C4-2B (cell line): ENCODE measurements around the gene RWDD3.

Source experiments
- H3K27ac ChIP-seq: fragments of 450-650 bp; 2 replicates; pipeline ENCODE4 v1.5.1; 2017
- CTCF ChIP-seq: fragments of 450-650 bp; conservative IDR thresholded peaks from 2 replicates; pipeline ENCODE4 v1.5.1; 2017; ENCODE audit warnings: mild to moderate bottlenecking
- ZFX ChIP-seq: fragments of 450-650 bp; IDR thresholded peaks from 2 replicates; pipeline ENCODE4 v1.6.1; 2017

Gene RWDD3

DNA sequence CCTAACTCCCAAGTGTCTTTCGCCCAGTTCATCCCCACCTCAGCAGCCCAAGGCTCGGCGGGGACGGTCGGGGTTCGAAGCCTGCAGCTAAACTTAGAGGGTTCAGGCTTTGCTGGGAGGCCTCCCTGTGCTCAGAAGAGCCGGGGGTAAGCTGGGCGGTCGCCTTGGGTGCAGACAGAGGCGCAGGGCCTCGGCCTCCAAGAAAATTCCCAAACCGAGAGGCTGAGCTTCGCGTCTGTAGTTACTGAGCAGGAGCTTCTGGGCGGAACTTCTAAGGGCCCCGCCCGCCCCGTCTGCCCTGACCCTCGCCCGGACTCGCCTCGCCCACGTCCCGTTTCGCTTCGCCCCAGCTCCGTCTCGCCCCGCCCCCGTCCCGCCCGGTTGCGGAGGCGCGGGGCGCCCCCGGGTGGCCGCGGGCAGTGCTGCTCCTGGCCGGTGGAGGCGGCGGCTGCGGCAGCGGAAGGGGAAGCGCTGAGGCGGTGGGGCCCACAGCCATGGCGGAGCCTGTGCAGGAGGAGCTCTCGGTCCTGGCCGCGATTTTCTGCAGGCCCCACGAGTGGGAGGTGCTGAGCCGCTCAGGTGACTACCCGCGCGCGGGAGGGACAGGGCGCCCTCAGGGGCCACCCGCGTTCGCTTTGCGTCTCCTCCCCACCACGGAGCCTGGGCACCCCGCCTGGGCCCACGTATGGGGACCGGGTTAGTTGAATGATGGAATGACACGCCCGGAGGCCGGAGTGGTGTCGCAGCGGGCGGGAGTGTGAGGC lies at the start of gene RWDD3:
TSS of gene RWDD3 (plus strand) at position 474 of the 764 bp plus-strand sequence. CDS start at position 495, 21 bp downstream.
- TF ChIP-seq ZFX = peak; percentile 92
- peak; percentile 98 for TF ChIP-seq CTCF
- H3K27ac ChIP-seq = peak within 1 kb of the TSS; percentile 77

DNA sequence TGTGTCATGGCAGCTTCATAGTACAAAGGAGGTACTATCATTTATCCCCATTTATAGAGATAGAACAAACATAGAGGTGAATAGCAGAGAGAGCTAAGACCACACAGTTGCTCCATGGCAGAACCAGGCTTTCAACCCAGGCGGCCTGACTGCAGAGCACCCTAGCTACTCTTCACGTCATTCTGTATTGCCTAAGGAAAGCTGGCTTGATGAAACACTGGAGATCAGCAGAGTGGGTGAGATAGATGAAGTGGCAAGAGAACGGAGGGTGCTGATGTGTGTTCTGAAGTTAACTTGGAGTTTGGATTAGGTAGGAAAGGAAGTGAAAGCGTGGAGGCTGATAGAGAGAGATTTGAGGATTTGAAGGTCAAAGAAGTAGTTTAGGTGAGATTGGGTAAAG lies 47.9 kb upstream of the RWDD3 start:
- TF ChIP-seq CTCF = no peak
- TF ChIP-seq ZFX = no peak
- H3K27ac ChIP-seq = no peak overlapping the region

- no peak for TF ChIP-seq CTCF
- H3K27ac ChIP-seq = no peak overlapping the region
Observed at GRCh38 chr1:95193591-95193990, 40.4 kb upstream of the RWDD3 start.

GRCh38 chr1:95195046-95195445 lies 39.0 kb upstream of the RWDD3 start:
- no peak for TF ChIP-seq CTCF
- no peak for TF ChIP-seq ZFX
- H3K27ac ChIP-seq = no peak overlapping the region

- no peak for TF ChIP-seq CTCF
- no peak for TF ChIP-seq ZFX
- no peak overlapping the region for H3K27ac ChIP-seq
Observed at GRCh38 chr1:95196017-95196416, 38.0 kb upstream of the RWDD3 start.

DNA sequence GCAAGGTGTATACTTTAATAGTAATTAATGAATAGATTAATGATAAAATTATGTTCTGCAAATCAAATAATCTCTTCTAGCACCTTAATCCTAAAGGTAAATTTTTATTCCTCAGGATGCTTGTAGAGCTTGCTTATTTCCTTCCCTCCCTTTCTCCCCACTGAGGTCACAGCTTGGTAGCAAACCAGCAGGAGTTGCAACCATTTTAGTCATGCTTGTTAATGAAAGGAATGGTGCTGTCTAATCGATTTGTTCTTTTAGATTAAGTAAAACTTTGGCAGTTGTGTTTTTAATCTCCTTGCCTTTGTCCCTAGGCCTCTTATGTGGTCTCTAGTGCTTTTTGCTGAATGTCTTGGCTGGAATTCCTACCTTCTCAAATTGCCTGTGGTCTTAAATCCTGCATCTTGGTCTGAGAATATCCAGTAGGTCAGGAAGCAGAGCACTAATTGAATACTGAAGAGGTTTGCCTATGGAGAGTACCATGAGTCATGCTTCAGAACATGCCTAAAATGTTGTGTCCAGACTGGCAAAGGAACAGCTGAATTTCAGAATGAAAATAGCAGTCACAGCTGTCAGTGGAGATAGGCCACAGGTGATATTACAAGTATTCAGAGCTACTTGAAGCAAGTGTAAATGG lies 36.3 kb upstream of the RWDD3 start:
- no peak overlapping the region for H3K27ac ChIP-seq
- TF ChIP-seq CTCF = no peak
- no peak for TF ChIP-seq ZFX

DNA sequence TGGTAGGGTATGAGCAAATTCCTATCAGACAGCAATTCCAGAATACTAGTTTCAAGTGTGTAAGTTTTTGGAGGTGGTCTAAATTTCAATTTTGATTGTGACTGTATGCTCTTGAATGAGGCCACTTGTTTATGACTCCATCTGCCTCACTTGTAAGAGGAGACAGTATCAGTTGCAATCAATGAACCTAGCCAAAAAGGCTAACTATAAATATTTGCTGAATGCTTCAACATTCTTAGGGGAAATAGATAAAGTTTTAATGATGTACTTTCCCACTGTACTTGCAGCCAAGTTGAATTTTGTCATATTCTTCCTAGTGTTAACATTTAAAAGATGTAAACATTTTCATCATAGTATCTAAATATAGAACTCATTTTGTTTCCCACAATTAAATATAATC lies 32.1 kb upstream of the RWDD3 start:
- H3K27ac ChIP-seq = peak overlapping the region; percentile 26; the same call in 1 of the 2 replicates
- TF ChIP-seq ZFX (no peak), CTCF (no peak)
